HG02840 (cell line): ENCODE measurements around the gene EDARADD.
"Not testable (repeated sequence)": the region's sequence is repeated elsewhere in the genome, so short reads cannot be mapped to it uniquely, and the experiment has no call there.

Experiments
- ATAC-seq: cut with Tn5 transposase; IDR thresholded peaks from one replicate; pipeline ENCODE4 v1.9.1; 2021; ENCODE audit warnings: mild to moderate bottlenecking, moderate library complexity, moderate number of reproducible peaks; ENCODE audit not compliant: unreplicated experiment, low FRiP score

Gene EDARADD

GRCh38 chr1:236426215-236426614 lies 32.1 kb downstream of the EDARADD start:
- no peak for ATAC-seq

GRCh38 chr1:236429715-236430274 lies 35.7 kb downstream of the EDARADD start:
- no peak for ATAC-seq

- ATAC-seq, result no peak
Observed at GRCh38 chr1:236433819-236434315, 39.8 kb downstream of the EDARADD start.

- no peak for ATAC-seq
Observed at GRCh38 chr1:236438614-236439013, 44.5 kb downstream of the EDARADD start.

- no peak for ATAC-seq
Observed at GRCh38 chr1:236440373-236440772, 46.3 kb downstream of the EDARADD start.

- ATAC-seq, result no peak
Observed at GRCh38 chr1:236450779-236451178, 56.7 kb downstream of the EDARADD start.

GRCh38 chr1:236451796-236452373 lies 57.8 kb downstream of the EDARADD start:
- no peak for ATAC-seq

- no peak for ATAC-seq
Observed at GRCh38 chr1:236455243-236455642, 61.2 kb downstream of the EDARADD start.

GRCh38 chr1:236457775-236458174 lies 63.7 kb downstream of the EDARADD start:
- peak; percentile 76 for ATAC-seq

GRCh38 chr1:236458996-236459395 lies 64.9 kb downstream of the EDARADD start:
- no peak for ATAC-seq

GRCh38 chr1:236460103-236460502 lies 66.0 kb downstream of the EDARADD start:
- ATAC-seq, result no peak

- not testable (repeated sequence) for ATAC-seq
Observed at GRCh38 chr1:236464197-236464596, 70.1 kb downstream of the EDARADD start.

GRCh38 chr1:236465231-236465958 lies 71.3 kb downstream of the EDARADD start:
- no peak for ATAC-seq

GRCh38 chr1:236465959-236466303 lies 71.8 kb downstream of the EDARADD start:
- peak; percentile 67 for ATAC-seq

- ATAC-seq, result no peak
Observed at GRCh38 chr1:236467327-236467641, 73.2 kb downstream of the EDARADD start.

- no peak for ATAC-seq
Observed at GRCh38 chr1:236468625-236469024, 74.5 kb downstream of the EDARADD start.

- no peak for ATAC-seq
Observed at GRCh38 chr1:236469466-236469865, 75.4 kb downstream of the EDARADD start.

GRCh38 chr1:236471096-236471495 lies 77.0 kb downstream of the EDARADD start:
- no peak for ATAC-seq

- no peak for ATAC-seq
Observed at GRCh38 chr1:236471653-236472052, 77.6 kb downstream of the EDARADD start.

GRCh38 chr1:236472850-236473788 lies 79.0 kb downstream of the EDARADD start:
- no peak for ATAC-seq

GRCh38 chr1:236476019-236476418 lies 81.9 kb downstream of the EDARADD start:
- no peak for ATAC-seq
